Mucosa of descending colon (tissue), 3 donors: ENCODE data around the gene ARID1B. TPM values are rescaled to one million over a fixed set of nuclear protein-coding genes. Genes with fewer than 3 reads are reported as not detected.
A peak's percentile ranks its signal among the peaks of the same experiment; 100 is the strongest.

ENCODE experiments used
- ATAC-seq: fragments of 200-7000 bp; cut with Tn5 transposase; one replicate; pipeline ENCODE4 v1.9.1; 2020; ENCODE audit warnings: mild to moderate bottlenecking, moderate library complexity
- DNase-seq, 3 donors: peaks; one replicate each; pipeline ENCODE4 v3.0.0-alpha.2; 2020
- H3K36me3 ChIP-seq: fragments of 200-600 bp; one replicate; pipeline ENCODE4 v1.8.0; 2021; ENCODE audit warnings: low read depth, mild to moderate bottlenecking
- H3K4me1 ChIP-seq: fragments of 200-600 bp; one replicate; pipeline ENCODE4 v1.8.0; 2021; ENCODE audit warnings: low read depth, mild to moderate bottlenecking
- H3K4me3 ChIP-seq: fragments of 200-600 bp; one replicate; pipeline ENCODE4 v1.8.0; 2021; ENCODE audit warnings: mild to moderate bottlenecking
- H3K9me3 ChIP-seq: fragments of 200-600 bp; one replicate; pipeline ENCODE4 v1.8.0; 2021; ENCODE audit warnings: mild to moderate bottlenecking
- intact Hi-C, 2 donors: fragments of 100-400 bp; cut with DNase I in 1 of 2; cut with micrococcal nuclease in 1 of 2; formaldehyde crosslinking; loops; one replicate each; pipeline versions ENCODE4 v1.11.0 to v1.11.1; 2022; cut with DNase I, micrococcal nuclease
- total RNA-seq, 3 donors: library from RNA; stranded (reverse); fragmentation: NEBNext Ultra II Directional in 2 of 3; extraction: Animal tissue kit (Norgen Biotek cat#: 25700) in 2 of 3; gene quantifications; one replicate each; pipeline versions ENCODE4 v1.2.1 to v1.2.4, GENCODE V29; 2021 to 2023
- TF ChIP-seq, protein P1 (sequence below): fragments of 200-600 bp; IDR thresholded peaks from one replicate; pipeline ENCODE4 v1.8.0; 2022; ENCODE audit warnings: antibody characterized with exemption, mild to moderate bottlenecking
- donor health status: DM: no; HTN: no; CAD: no; lungs with moderate emphysema.
- donor health status: DM: no; HTN: no; CAD: no.
- donor health status: DM: no; HTN: yes; CAD: no.

Gene ARID1B
- total RNA-seq, 3 donors from 2014 or later, result 71.8 to 102 (median 101) TPM

DNA sequence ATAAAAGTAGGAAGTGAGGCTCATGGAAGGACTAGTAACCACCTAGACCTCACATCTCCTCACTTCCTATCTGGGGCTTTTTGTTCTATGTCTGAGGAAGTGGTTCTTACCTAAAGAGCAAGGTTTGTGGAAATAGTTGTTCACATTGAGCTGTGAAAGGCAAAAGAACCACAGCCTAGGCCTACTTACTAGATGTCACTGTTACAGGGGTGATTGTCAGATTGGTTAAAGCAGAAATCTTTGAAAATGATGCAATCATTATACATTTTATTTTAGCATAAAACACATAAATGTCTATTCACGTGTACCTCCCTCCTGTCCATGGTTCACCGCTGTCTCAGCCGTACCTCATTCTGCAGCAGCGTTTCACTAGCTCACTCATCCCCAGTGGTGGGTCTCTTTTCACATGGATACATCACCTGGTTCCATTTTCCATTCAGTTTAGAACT is 277.4 kb downstream of the ARID1B start:
- H3K36me3 ChIP-seq, result no peaks in the 10 kb centered on the region
- no peak overlapping the region for H3K4me3 ChIP-seq
- peak; percentile 84 for ATAC-seq
- H3K9me3 ChIP-seq, result no peaks in the 10 kb centered on the region
- H3K4me1 ChIP-seq, result no peaks in the 10 kb centered on the region
- intact Hi-C loops, result no loop called here
- TF ChIP-seq, protein P1, sequence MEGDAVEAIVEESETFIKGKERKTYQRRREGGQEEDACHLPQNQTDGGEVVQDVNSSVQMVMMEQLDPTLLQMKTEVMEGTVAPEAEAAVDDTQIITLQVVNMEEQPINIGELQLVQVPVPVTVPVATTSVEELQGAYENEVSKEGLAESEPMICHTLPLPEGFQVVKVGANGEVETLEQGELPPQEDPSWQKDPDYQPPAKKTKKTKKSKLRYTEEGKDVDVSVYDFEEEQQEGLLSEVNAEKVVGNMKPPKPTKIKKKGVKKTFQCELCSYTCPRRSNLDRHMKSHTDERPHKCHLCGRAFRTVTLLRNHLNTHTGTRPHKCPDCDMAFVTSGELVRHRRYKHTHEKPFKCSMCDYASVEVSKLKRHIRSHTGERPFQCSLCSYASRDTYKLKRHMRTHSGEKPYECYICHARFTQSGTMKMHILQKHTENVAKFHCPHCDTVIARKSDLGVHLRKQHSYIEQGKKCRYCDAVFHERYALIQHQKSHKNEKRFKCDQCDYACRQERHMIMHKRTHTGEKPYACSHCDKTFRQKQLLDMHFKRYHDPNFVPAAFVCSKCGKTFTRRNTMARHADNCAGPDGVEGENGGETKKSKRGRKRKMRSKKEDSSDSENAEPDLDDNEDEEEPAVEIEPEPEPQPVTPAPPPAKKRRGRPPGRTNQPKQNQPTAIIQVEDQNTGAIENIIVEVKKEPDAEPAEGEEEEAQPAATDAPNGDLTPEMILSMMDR, result no peak
- no peak for DNase-seq

DNA sequence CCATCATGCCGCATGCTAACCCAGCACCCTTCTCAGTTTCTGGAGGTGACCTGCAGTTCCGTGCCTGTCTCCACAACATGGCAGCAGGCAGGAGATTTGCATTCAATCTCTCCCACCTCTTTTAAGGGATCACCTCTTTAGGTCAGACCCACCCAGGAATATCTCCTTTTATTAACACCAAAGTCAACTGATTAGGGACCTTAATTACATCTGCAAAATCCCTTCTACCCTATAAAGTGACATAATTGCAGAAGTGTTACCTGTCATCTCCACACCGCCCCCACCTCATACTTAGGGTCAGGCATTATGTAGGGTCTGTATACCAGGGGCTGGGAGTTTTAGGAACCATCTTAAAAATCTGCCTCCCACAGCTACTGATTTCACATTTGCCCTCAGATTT is 278.7 kb downstream of the ARID1B start:
- intact Hi-C loops, result no loop called here
- DNase-seq, result no peak
- no peaks in the 10 kb centered on the region for H3K9me3 ChIP-seq
- H3K4me3 ChIP-seq, result no peak overlapping the region
- H3K4me1 ChIP-seq, result no peaks in the 10 kb centered on the region
- TF ChIP-seq, protein P1, result no peak
- no peaks in the 10 kb centered on the region for H3K36me3 ChIP-seq
- ATAC-seq, result no peak

DNA sequence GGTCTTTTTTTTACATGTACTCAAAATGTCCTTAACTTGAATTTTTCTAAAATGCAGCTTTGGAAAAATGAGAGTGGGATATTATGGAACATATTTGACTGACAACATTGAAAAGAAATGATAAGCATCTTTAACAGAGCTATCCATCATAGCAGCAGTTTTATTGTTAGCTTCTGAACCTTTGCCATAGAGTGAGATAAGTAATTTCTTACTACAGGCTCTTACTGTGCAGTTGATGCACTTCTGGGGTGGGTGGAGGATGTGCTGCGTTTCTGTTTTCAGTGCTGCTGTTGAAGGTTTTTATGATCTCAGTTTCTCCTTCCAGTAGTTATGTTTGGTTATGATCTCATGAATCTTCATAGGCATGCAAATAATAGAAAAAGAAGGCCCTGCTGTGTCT is 279.1 kb downstream of the ARID1B start:
- intact Hi-C loops, result no loop called here
- TF ChIP-seq, protein P1, result no peak

DNA sequence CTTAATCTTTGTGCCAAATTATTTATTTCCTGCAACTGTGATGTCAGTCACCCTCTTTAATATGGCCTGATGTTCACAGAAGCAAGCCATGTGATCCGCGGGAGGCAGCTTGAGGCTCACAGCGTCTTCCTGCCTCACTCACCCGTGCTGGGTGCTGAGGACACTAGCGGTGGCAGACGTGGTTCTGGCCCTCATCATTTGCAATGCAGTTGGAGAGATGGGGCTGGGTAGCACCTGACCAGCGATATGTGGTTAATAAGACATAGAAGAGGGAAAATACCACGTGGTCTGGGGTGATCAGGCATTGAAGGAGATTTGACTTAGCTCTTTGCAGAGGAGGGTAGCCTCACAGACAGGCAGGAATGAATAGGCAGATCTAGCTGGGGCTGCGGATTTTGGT is 281.4 kb downstream of the ARID1B start:
- H3K4me3 ChIP-seq, result no peak overlapping the region
- intact Hi-C loops, result no loop called here
- H3K36me3 ChIP-seq, result no peaks in the 10 kb centered on the region
- TF ChIP-seq, protein P1, result no peak
- no peaks in the 10 kb centered on the region for H3K4me1 ChIP-seq
- H3K9me3 ChIP-seq, result no peaks in the 10 kb centered on the region
- DNase-seq (no peak), ATAC-seq (peak; percentile 20)

More for the DNA sequence above, 279.1 kb downstream of the ARID1B start:
- ATAC-seq (no peak), DNase-seq (no peak)
- Histone ChIP-seq H3K36me3 (no peaks in the 10 kb centered on the region), H3K4me3 (no peak overlapping the region), H3K9me3 (no peaks in the 10 kb centered on the region), H3K4me1 (no peaks in the 10 kb centered on the region)

DNA sequence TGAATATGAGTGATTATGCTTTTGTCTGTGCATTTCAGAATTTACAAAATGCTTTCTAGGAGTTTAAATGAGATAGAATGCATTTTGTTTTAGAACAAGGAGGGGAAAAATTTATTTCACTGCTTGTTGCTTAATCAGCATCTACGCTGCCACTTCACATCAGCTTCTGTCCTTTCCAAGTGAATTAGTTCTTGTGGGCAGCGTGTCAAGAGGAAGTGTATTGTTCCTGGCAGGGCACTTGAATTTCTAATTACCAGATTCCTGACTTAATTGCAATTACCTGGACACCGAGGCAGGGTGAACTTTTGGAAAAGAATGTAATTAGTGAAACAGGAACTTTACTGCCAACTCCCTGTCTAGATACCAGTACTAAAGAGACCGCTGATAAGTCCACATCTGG is 282.6 kb downstream of the ARID1B start:
- TF ChIP-seq, protein P1, result no peak
- Histone ChIP-seq H3K9me3 (no peaks in the 10 kb centered on the region), H3K4me3 (no peak overlapping the region), H3K4me1 (no peaks in the 10 kb centered on the region), H3K36me3 (no peaks in the 10 kb centered on the region)
- intact Hi-C loops, result no loop called here
- DNase-seq, result peak in 1 of 3 donors; percentile 12
- no peak for ATAC-seq

DNA sequence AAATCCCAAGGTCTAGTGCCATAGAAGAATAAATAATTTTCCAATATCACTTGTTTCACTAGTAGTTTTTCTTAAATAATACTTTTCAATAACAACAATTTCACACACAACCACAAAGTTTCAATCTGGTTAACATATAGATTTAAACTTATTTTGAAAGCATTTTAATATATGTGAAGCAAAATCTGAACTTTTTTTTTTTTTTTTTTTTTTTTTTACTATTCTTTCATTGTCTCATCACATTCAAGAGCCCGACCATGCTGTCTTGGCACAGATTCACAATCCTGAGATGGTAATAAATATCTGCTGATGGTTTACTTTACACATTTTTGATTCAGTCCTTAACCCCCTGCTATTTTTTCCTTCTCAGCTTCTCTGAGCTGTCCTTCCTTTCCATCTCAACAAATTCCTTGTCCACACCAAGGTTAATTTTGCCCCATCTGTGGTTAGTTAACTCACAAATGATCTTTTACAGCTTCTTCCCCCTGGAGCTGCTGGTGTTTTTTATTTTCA is 283.3 kb downstream of the ARID1B start:
- Histone ChIP-seq H3K4me3 (no peak overlapping the region), H3K9me3 (no peaks in the 10 kb centered on the region), H3K4me1 (no peaks in the 10 kb centered on the region), H3K36me3 (no peaks in the 10 kb centered on the region)
- no peak for ATAC-seq
- DNase-seq, result no peak
- TF ChIP-seq, protein P1, result no peak
- intact Hi-C loops, result no loop called here
